ENCODE results near the gene RHOD. TPM values are rescaled to one million over a fixed set of nuclear protein-coding genes. Genes with fewer than 3 reads are reported as not detected.

Gene RHOD
- total RNA-seq, 1 experiment from 2014 or later = 33.5 TPM

DNA sequence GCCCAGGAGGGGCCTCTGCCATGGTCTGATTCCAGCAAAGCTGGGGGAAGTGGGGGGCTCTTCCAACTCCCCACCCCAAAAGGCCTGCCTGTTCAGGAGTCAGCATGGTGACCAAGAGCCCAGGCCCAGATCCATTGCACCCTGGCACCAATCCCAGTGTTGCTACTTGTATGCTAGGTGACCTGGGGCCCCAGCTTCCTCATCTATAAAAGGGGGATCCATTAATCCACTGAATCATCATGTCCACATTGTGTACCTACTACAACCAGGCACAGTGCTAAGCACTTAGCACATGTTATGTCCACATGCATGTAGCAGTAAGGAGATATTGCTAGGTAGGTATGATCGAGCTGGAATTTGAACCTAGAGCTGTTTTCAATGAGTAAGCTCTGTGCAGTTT lies 31.7 kb upstream of the RHOD start:
- Histone ChIP-seq H3K27me3 (ENCODE audit: control insufficient read depth, insufficient read depth, low read length) (0 out of 2 replicates have a peak, but pooled peaks cover 4% of the 10 kb centered on the region), H3K27ac (ENCODE audit: low read length) (no peak overlapping the region), H3K4me1 (ENCODE audit: control insufficient read depth, insufficient read depth, low read length) (peaks cover 12% of the 10 kb centered on the region), H3K9me3 (ENCODE audit: control insufficient read depth, insufficient read depth, low read depth, low read length) (no peaks in the 10 kb centered on the region), H3K4me3 (ENCODE audit: low read depth in 2 of 2, low read length in 2 of 2) (no peak overlapping the region), H3K36me3 (ENCODE audit: control insufficient read depth, insufficient read depth, low read length) (no peaks in the 10 kb centered on the region)
- TF ChIP-seq, protein P1, sequence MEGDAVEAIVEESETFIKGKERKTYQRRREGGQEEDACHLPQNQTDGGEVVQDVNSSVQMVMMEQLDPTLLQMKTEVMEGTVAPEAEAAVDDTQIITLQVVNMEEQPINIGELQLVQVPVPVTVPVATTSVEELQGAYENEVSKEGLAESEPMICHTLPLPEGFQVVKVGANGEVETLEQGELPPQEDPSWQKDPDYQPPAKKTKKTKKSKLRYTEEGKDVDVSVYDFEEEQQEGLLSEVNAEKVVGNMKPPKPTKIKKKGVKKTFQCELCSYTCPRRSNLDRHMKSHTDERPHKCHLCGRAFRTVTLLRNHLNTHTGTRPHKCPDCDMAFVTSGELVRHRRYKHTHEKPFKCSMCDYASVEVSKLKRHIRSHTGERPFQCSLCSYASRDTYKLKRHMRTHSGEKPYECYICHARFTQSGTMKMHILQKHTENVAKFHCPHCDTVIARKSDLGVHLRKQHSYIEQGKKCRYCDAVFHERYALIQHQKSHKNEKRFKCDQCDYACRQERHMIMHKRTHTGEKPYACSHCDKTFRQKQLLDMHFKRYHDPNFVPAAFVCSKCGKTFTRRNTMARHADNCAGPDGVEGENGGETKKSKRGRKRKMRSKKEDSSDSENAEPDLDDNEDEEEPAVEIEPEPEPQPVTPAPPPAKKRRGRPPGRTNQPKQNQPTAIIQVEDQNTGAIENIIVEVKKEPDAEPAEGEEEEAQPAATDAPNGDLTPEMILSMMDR (IDR thresholded peaks at IDR 0.05) = no peak
- TF ChIP-seq POLR2AphosphoS5 (IDR thresholded peaks at IDR 0.05; ENCODE audit: low read depth, low read length) (no peak), SIN3A (IDR thresholded peaks at IDR 0.05; ENCODE audit: borderline replicate concordance, insufficient read depth, low read depth, low read length) (no peak), TCF7L2 (IDR thresholded peaks at IDR 0.05; ENCODE audit: low read depth, low read length) (no peak)
- TF ChIP-seq, protein P2, sequence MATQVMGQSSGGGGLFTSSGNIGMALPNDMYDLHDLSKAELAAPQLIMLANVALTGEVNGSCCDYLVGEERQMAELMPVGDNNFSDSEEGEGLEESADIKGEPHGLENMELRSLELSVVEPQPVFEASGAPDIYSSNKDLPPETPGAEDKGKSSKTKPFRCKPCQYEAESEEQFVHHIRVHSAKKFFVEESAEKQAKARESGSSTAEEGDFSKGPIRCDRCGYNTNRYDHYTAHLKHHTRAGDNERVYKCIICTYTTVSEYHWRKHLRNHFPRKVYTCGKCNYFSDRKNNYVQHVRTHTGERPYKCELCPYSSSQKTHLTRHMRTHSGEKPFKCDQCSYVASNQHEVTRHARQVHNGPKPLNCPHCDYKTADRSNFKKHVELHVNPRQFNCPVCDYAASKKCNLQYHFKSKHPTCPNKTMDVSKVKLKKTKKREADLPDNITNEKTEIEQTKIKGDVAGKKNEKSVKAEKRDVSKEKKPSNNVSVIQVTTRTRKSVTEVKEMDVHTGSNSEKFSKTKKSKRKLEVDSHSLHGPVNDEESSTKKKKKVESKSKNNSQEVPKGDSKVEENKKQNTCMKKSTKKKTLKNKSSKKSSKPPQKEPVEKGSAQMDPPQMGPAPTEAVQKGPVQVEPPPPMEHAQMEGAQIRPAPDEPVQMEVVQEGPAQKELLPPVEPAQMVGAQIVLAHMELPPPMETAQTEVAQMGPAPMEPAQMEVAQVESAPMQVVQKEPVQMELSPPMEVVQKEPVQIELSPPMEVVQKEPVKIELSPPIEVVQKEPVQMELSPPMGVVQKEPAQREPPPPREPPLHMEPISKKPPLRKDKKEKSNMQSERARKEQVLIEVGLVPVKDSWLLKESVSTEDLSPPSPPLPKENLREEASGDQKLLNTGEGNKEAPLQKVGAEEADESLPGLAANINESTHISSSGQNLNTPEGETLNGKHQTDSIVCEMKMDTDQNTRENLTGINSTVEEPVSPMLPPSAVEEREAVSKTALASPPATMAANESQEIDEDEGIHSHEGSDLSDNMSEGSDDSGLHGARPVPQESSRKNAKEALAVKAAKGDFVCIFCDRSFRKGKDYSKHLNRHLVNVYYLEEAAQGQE (IDR thresholded peaks at IDR 0.05; ENCODE audit: insufficient read depth in 1 of 2, low read depth in 2 of 2, low read length in 1 of 2) = no peak
- ChIA-PET POLR2A (no interaction called here), CTCF (no interaction called here)
- ATAC-seq = no peak
- intact Hi-C loops (cut with micrococcal nuclease; ENCODE audit: unreplicated experiment) (loop anchor here (5.0 kb wide), 1 partner anchor 68 kb away; the partner anchor contains the start of gene PC), in situ Hi-C loops (cut with HindIII; ENCODE audit: low pct_unique_long_range_greater_than_20kb, low sequenced_read_pairs) (no loop called here)
- DNase-seq (ENCODE audit: low read depth, low spot score) = no peak
- BruUV-seq (replicated peaks) = no TSS peak

DNA sequence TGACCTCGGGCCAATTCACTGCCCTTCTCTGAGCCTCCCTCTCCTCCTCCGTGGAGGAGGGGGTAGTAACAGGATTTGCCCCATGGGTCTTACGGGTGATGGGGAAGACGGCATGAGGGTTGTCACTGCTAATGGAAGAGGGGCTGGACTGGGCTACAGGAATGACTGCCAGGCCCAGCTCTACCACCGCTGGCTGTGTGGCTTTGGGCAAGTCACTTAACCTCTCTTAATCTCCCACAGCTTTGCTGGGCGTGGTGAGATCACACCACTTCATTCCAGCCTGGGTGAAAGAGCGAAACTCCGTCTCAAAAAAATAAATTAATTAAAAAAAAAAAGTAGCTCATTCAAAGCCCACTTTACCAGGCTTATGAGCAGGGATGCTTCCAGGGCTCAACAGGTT lies 30.9 kb upstream of the RHOD start:
- no peak overlapping the region for H3K27ac ChIP-seq (ENCODE audit: low read length)
- intact Hi-C loops (cut with micrococcal nuclease; ENCODE audit: unreplicated experiment) = no loop called here
- H3K4me3 ChIP-seq (ENCODE audit: low read depth in 2 of 2, low read length in 2 of 2) = no peak overlapping the region
- 0 out of 2 replicates have a peak, but pooled peaks cover 4% of the 10 kb centered on the region for H3K27me3 ChIP-seq (ENCODE audit: control insufficient read depth, insufficient read depth, low read length)
- POLR2A ChIA-PET = interaction anchor here (0.8 kb wide), 1 partner anchor 75 kb away, joined by 3 read pairs; no protein-coding TSS in a partner anchor
- no peaks in the 10 kb centered on the region for H3K9me3 ChIP-seq (ENCODE audit: control insufficient read depth, insufficient read depth, low read depth, low read length)
- no peaks in the 10 kb centered on the region for H3K36me3 ChIP-seq (ENCODE audit: control insufficient read depth, insufficient read depth, low read length)
- BruUV-seq (replicated peaks) = no TSS peak
- TF ChIP-seq TCF7L2 (IDR thresholded peaks at IDR 0.05; ENCODE audit: low read depth, low read length) = no peak
- TF ChIP-seq, protein P2 (IDR thresholded peaks at IDR 0.05; ENCODE audit: insufficient read depth in 1 of 2, low read depth in 2 of 2, low read length in 1 of 2) = no peak
- TF ChIP-seq, protein P1 (IDR thresholded peaks at IDR 0.05) = no peak
- TF ChIP-seq POLR2AphosphoS5 (IDR thresholded peaks at IDR 0.05; ENCODE audit: low read depth, low read length) = no peak
- TF ChIP-seq SIN3A (IDR thresholded peaks at IDR 0.05; ENCODE audit: borderline replicate concordance, insufficient read depth, low read depth, low read length) = no peak
- CTCF ChIA-PET = no interaction called here
- in situ Hi-C loops (cut with HindIII; ENCODE audit: low pct_unique_long_range_greater_than_20kb, low sequenced_read_pairs) = no loop called here
- DNase-seq (ENCODE audit: low read depth, low spot score) = no peak
- peaks cover 12% of the 10 kb centered on the region for H3K4me1 ChIP-seq (ENCODE audit: control insufficient read depth, insufficient read depth, low read length)
- ATAC-seq = no peak
